Measurements from ENCODE around the gene NOL12.

Gene NOL12

GRCh38 chr22:37674951-37675929 lies 10.9 kb upstream of the NOL12 start, which contains the start of gene LGALS1:
TSS of gene LGALS1 (plus strand) at chr22:37675636. CDS start at chr22:37675703, 67 bp downstream.
- Histone ChIP-seq H3K18ac (ENCODE audit: low read depth in 1 of 2, low read length in 2 of 2) (peak within 1 kb of the TSS; percentile 92 to 97), H2BK5ac (ENCODE audit: low read depth, low read length, poor library complexity, severe bottlenecking) (peak within 1 kb of the TSS; percentile 90), H3K36me3 (ENCODE audit: control insufficient read depth in 1 of 2, insufficient read depth in 2 of 2, low read depth in 1 of 2, low read length in 2 of 2) (peaks cover 19 to 21% of the 10 kb centered on the region in 2 experiments), H3K4me1 (ENCODE audit: control insufficient read depth, insufficient read depth, low read depth, low read length) (peaks cover 24% of the 10 kb centered on the region), H3K27ac (ENCODE audit: low read length, poor library complexity, severe bottlenecking) (peak within 1 kb of the TSS; percentile 93), H2AFZ (ENCODE audit: low read depth, low read length) (no peak within 1 kb of the TSS), H3K27me3 (ENCODE audit: control insufficient read depth in 1 of 2, insufficient read depth in 1 of 2, low read length in 2 of 2) (no peaks in the 10 kb centered on the region), H2BK120ac (ENCODE audit: low read depth, low read length) (peak within 1 kb of the TSS; percentile 93), H3K9me3 (ENCODE audit: control insufficient read depth, low read length) (no peaks in the 10 kb centered on the region), H2BK15ac (ENCODE audit: low read depth, poor library complexity, severe bottlenecking) (peak within 1 kb of the TSS; percentile 99), H3K4me2 (ENCODE audit: low read length, poor library complexity, severe bottlenecking) (peak within 1 kb of the TSS; percentile 56), H3K23ac (ENCODE audit: low read length in 2 of 2) (peak within 1 kb of the TSS in 1 of 2 experiments; percentile 34), H3K79me1 (replicated peaks; ENCODE audit: low read length, poor library complexity, severe bottlenecking) (peaks cover 6% of the 10 kb centered on the region), H3K9ac (ENCODE audit: low read length) (peak within 1 kb of the TSS; percentile 98), H4K8ac (ENCODE audit: low read length) (peak within 1 kb of the TSS; percentile 97), H4K91ac (ENCODE audit: low read length) (peak within 1 kb of the TSS; percentile 90), H2BK12ac (ENCODE audit: low read length in 2 of 2) (peak within 1 kb of the TSS; percentile 88 to 97), H2AK5ac (ENCODE audit: low read length, severe bottlenecking) (peak within 1 kb of the TSS; percentile 58), H3K4ac (ENCODE audit: low read depth in 1 of 2, low read length in 2 of 2) (peak within 1 kb of the TSS; percentile 84 to 94), H3K14ac (ENCODE audit: low read length in 2 of 2) (peak within 1 kb of the TSS; percentile 62 to 81), H3K4me3 (ENCODE audit: insufficient read depth in 1 of 2, low read depth in 1 of 2, low read length in 2 of 2) (peak within 1 kb of the TSS; percentile 62 to 100)
- WGBS = 5% methylated on average over 29 of the region's 34 CpGs
- peak; percentile 98 for DNase-seq

GRCh38 chr22:37675930-37676735 lies 10.0 kb upstream of the NOL12 start:
- 4% methylated on average over 12 of the region's 17 CpGs for WGBS
- Histone ChIP-seq H2AK5ac (ENCODE audit: low read length, severe bottlenecking) (peak overlapping the region; percentile 58), H3K4me1 (ENCODE audit: control insufficient read depth, insufficient read depth, low read depth, low read length) (peaks cover 29% of the 10 kb centered on the region), H3K18ac (ENCODE audit: low read depth in 1 of 2, low read length in 2 of 2) (peak overlapping the region; percentile 92 to 97), H3K9me3 (ENCODE audit: control insufficient read depth, low read length) (no peaks in the 10 kb centered on the region), H3K27me3 (ENCODE audit: control insufficient read depth in 1 of 2, insufficient read depth in 1 of 2, low read length in 2 of 2) (no peaks in the 10 kb centered on the region), H3K9ac (ENCODE audit: low read length) (peak overlapping the region; percentile 98), H3K4me3 (ENCODE audit: insufficient read depth in 1 of 2, low read depth in 1 of 2, low read length in 2 of 2) (peak overlapping the region; percentile 62 to 100), H3K4me2 (ENCODE audit: low read length, poor library complexity, severe bottlenecking) (peak overlapping the region; percentile 56), H4K8ac (ENCODE audit: low read length) (peak overlapping the region; percentile 78), H2BK12ac (ENCODE audit: low read length in 2 of 2) (peak overlapping the region; percentile 31 to 88), H3K79me1 (replicated peaks; ENCODE audit: low read length, poor library complexity, severe bottlenecking) (peaks cover 6% of the 10 kb centered on the region), H3K27ac (ENCODE audit: low read length, poor library complexity, severe bottlenecking) (peak overlapping the region; percentile 81), H4K91ac (ENCODE audit: low read length) (peak overlapping the region; percentile 90), H3K23ac (ENCODE audit: low read length in 2 of 2) (peak overlapping the region in 1 of 2 experiments; percentile 34), H2AFZ (ENCODE audit: low read depth, low read length) (no peak overlapping the region), H2BK15ac (ENCODE audit: low read depth, poor library complexity, severe bottlenecking) (peak overlapping the region; percentile 30), H2BK120ac (ENCODE audit: low read depth, low read length) (peak overlapping the region; percentile 93), H3K4ac (ENCODE audit: low read depth in 1 of 2, low read length in 2 of 2) (peak overlapping the region; percentile 70 to 94), H3K36me3 (ENCODE audit: control insufficient read depth in 1 of 2, insufficient read depth in 2 of 2, low read depth in 1 of 2, low read length in 2 of 2) (peaks cover 22 to 23% of the 10 kb centered on the region in 2 experiments), H3K14ac (ENCODE audit: low read length in 2 of 2) (peak overlapping the region; percentile 62 to 81), H2BK5ac (ENCODE audit: low read depth, low read length, poor library complexity, severe bottlenecking) (peak overlapping the region; percentile 90)
- peak; percentile 45 for DNase-seq

GRCh38 chr22:37676736-37677492 lies 9.2 kb upstream of the NOL12 start:
- Histone ChIP-seq H3K18ac (ENCODE audit: low read depth in 1 of 2, low read length in 2 of 2) (peak overlapping the region; percentile 92 to 97), H3K23ac (ENCODE audit: low read length in 2 of 2) (peak overlapping the region in 1 of 2 experiments; percentile 10), H3K9me3 (ENCODE audit: control insufficient read depth, low read length) (no peaks in the 10 kb centered on the region), H3K36me3 (ENCODE audit: control insufficient read depth in 1 of 2, insufficient read depth in 2 of 2, low read depth in 1 of 2, low read length in 2 of 2) (peaks cover 22 to 23% of the 10 kb centered on the region in 2 experiments), H2AFZ (ENCODE audit: low read depth, low read length) (no peak overlapping the region), H3K79me1 (replicated peaks; ENCODE audit: low read length, poor library complexity, severe bottlenecking) (peaks cover 5% of the 10 kb centered on the region), H4K8ac (ENCODE audit: low read length) (peak overlapping the region; percentile 19), H2BK15ac (ENCODE audit: low read depth, poor library complexity, severe bottlenecking) (peak overlapping the region; percentile 94), H3K9ac (ENCODE audit: low read length) (peak overlapping the region; percentile 98), H4K91ac (ENCODE audit: low read length) (peak overlapping the region; percentile 92), H2BK120ac (ENCODE audit: low read depth, low read length) (peak overlapping the region; percentile 93), H2BK5ac (ENCODE audit: low read depth, low read length, poor library complexity, severe bottlenecking) (peak overlapping the region; percentile 66), H2BK12ac (ENCODE audit: low read length in 2 of 2) (peak overlapping the region in 1 of 2 experiments; percentile 31), H2AK5ac (ENCODE audit: low read length, severe bottlenecking) (peak overlapping the region; percentile 23), H3K27me3 (ENCODE audit: control insufficient read depth in 1 of 2, insufficient read depth in 1 of 2, low read length in 2 of 2) (no peaks in the 10 kb centered on the region), H3K4ac (ENCODE audit: low read depth in 1 of 2, low read length in 2 of 2) (peak overlapping the region; percentile 46 to 60), H3K4me3 (ENCODE audit: insufficient read depth in 1 of 2, low read depth in 1 of 2, low read length in 2 of 2) (peak overlapping the region; percentile 62 to 100), H3K4me2 (ENCODE audit: low read length, poor library complexity, severe bottlenecking) (peak overlapping the region; percentile 56), H3K27ac (ENCODE audit: low read length, poor library complexity, severe bottlenecking) (peak overlapping the region; percentile 81), H3K4me1 (ENCODE audit: control insufficient read depth, insufficient read depth, low read depth, low read length) (peaks cover 36% of the 10 kb centered on the region), H3K14ac (ENCODE audit: low read length in 2 of 2) (peak overlapping the region; percentile 22 to 62)
- peak; percentile 98 for DNase-seq
- WGBS = under 1% methylated on average over 22 of the region's 42 CpGs
